GM12878 (cell line): ENCODE results near the gene NFKBIZ. TPM values are rescaled to one million over a fixed set of nuclear protein-coding genes. Genes with fewer than 3 reads are reported as not detected.

Experiments used
- ATAC-seq: fragments of 200-7000 bp; cut with Tn5 transposase; 3 replicates; pipeline ENCODE4 v1.9.1; 2020; ENCODE audit warnings: mild to moderate bottlenecking, moderate library complexity
- BruUV-seq: library from RNA; stranded (reverse); fragments of 400-500 nt; replicated peaks from 2 replicates; lab custom pipeline; 2021; lab: Mats Ljungman, UMichigan
- CTCF ChIA-PET: fragments of 300-600 bp; sonication (Branson Sonifier 250); formaldehyde crosslinking; extraction: SDS; loops from one replicate; lab custom pipeline; 2021; ENCODE audit warnings: inconsistent platforms; lab: Yijun Ruan, JAX
- POLR2A ChIA-PET: fragments of 350-600 bp; formaldehyde crosslinking; extraction: SDS; loops from one replicate; lab custom pipeline; 2021; ENCODE audit warnings: inconsistent platforms; lab: Charles Lee
- RAD21 ChIA-PET: fragments of 300-600 bp; sonication (Branson Sonifier 250); formaldehyde crosslinking; loops from one replicate; lab custom pipeline; 2023; ENCODE audit warnings: antibody characterized with exemption; ENCODE audit not compliant: unreplicated experiment; lab: Charles Lee
- SMC1A ChIA-PET: fragments of 300-600 bp; sonication (Branson Sonifier 250); formaldehyde crosslinking; loops from one replicate; lab custom pipeline; 2023; ENCODE audit not compliant: unreplicated experiment, uncharacterized antibody; lab: Charles Lee
- DNase-seq: peaks from one replicate; pipeline ENCODE4 v3.0.0-alpha.2; 2011; ENCODE audit warnings: low read depth, low spot score
- FAIRE-seq: peaks from 3 replicates; lab custom pipeline; 2011; peaks lifted over from hg19 to GRCh38; lab: Jason Lieb, UNC
- H2AFZ ChIP-seq: 2 replicates; pipeline ENCODE4 v1.6.0; 2011; ENCODE audit warnings: low read depth, low read length, control low read depth; ENCODE audit not compliant: control insufficient read depth
- H3K27ac ChIP-seq: 2 replicates; pipeline ENCODE4 v1.5.1; 2011; ENCODE audit warnings: control low read depth; ENCODE audit not compliant: control insufficient read depth, insufficient read depth
- H3K27me3 ChIP-seq, 2 experiments: replicated peaks in 1 of 2; 2 replicates each; pipeline versions ENCODE4 v1.6.0 to v1.6.1; 2011; ENCODE audit warnings: low read length in 1 of 2; ENCODE audit not compliant: control insufficient read depth in 2 of 2, insufficient read depth in 2 of 2
- H3K36me3 ChIP-seq, 2 experiments: 2 replicates each; pipeline ENCODE4 v1.5.1; 2011; ENCODE audit warnings: low read length in 1 of 2; ENCODE audit not compliant: control insufficient read depth in 2 of 2, insufficient read depth in 2 of 2
- H3K4me1 ChIP-seq: 2 replicates; pipeline ENCODE4 v1.6.1; 2011; ENCODE audit warnings: mild to moderate bottlenecking, low read length, moderate library complexity, mixed read lengths; ENCODE audit not compliant: control insufficient read depth, insufficient read depth
- H3K4me2 ChIP-seq: 2 replicates; pipeline ENCODE4 v1.6.0; 2011; ENCODE audit warnings: control low read depth; ENCODE audit not compliant: control insufficient read depth, insufficient read depth
- H3K4me3 ChIP-seq: fragments of 200-600 bp; sonication (generic); 2 replicates; pipeline ENCODE4 v1.5.1; 2016
- H3K79me2 ChIP-seq: 2 replicates; pipeline ENCODE4 v1.6.0; 2011; ENCODE audit warnings: low read length; ENCODE audit not compliant: control insufficient read depth, insufficient read depth
- H3K9ac ChIP-seq: 2 replicates; pipeline ENCODE4 v1.8.0; 2011; ENCODE audit warnings: low read length, control low read depth, mixed read lengths; ENCODE audit not compliant: control insufficient read depth, insufficient read depth
- H3K9me3 ChIP-seq: replicated peaks from 3 replicates; pipeline ENCODE4 v1.5.1; 2011; ENCODE audit warnings: mild to moderate bottlenecking, low read length; ENCODE audit not compliant: control insufficient read depth, insufficient read depth
- H4K20me1 ChIP-seq: 2 replicates; pipeline ENCODE4 v1.6.0; 2011; ENCODE audit not compliant: control insufficient read depth, insufficient read depth
- BCL11A ChIP-seq: IDR thresholded peaks from 2 replicates; pipeline ENCODE4 v1.6.1; 2011; ENCODE audit warnings: low read depth, low read length
- NR2C2 ChIP-seq: IDR thresholded peaks from 2 replicates; pipeline ENCODE4 v1.6.1; 2011; ENCODE audit warnings: borderline replicate concordance, low read depth; ENCODE audit not compliant: control insufficient read depth, insufficient read length
- PML ChIP-seq: IDR thresholded peaks from 2 replicates; pipeline ENCODE4 v1.6.1; 2012; ENCODE audit warnings: low read length, inconsistent platforms
- POLR2A ChIP-seq: IDR thresholded peaks from 2 replicates; pipeline ENCODE4 v1.6.1; 2011; ENCODE audit warnings: low read depth, mild to moderate bottlenecking, low read length
- TBL1XR1 ChIP-seq: IDR thresholded peaks from 2 replicates; pipeline ENCODE4 v1.6.1; 2012; ENCODE audit warnings: low read depth, low read length, improper control_type of control experiment
- in situ Hi-C: fragments of 300-500 bp; cut with MboI; formaldehyde crosslinking; loops from 9 replicates; pipeline ENCODE4 v1.14.3; 2018; ENCODE audit warnings: mixed read lengths
- intact Hi-C: fragments of 100-400 bp; cut with micrococcal nuclease; formaldehyde crosslinking; loops from one replicate; pipeline ENCODE4 v1.14.2; 2022; ENCODE audit not compliant: unreplicated experiment
- polyA plus RNA-seq, 11 experiments: library from polyadenylated mRNA; depleted of rRNA in 4 of 11; unstranded in 6 of 11; stranded (reverse) in 5 of 11; fragments of >200 nt; fragmentation: Nextera tagmentation in 4 of 11; fragmentation: Illumina TruSeq in 1 of 11; extraction: Ambion mirVana in 4 of 11; extraction: Trizol in 1 of 11; gene quantifications; 1 replicate in 1 of 11; 2 replicates in 10 of 11; pipeline versions ENCODE4 v1.2.1 to v1.2.3, GENCODE V29; 2011 to 2016; ENCODE audit warnings: inconsistent platforms in 2 of 11, missing spikeins in 2 of 11, low read depth in 1 of 11
- total RNA-seq, 4 experiments: library from RNA; depleted of rRNA in 3 of 4; stranded (reverse); fragments of >200 nt in 3 of 4; fragmentation: Illumina TruSeq in 1 of 4; extraction: Trizol in 1 of 4; gene quantifications; 2 replicates each; pipeline versions ENCODE4 v1.2.1 to v1.2.3, GENCODE V29; 2013 to 2021
- TF ChIP-seq, protein P1 (sequence below): fragments of 450-650 bp; IDR thresholded peaks from 2 replicates; pipeline ENCODE4 v1.6.1; 2017; ENCODE audit warnings: low read depth, mild to moderate bottlenecking, moderate library complexity
- TF ChIP-seq, protein P2 (sequence below): IDR thresholded peaks from 2 replicates; pipeline ENCODE4 v1.6.1; 2012; ENCODE audit warnings: low read depth, low read length, improper control_type of control experiment

The NFKBIZ gene
- total and polyA plus RNA-seq, 10 of the 15 experiments (the other 5 are each of a cell fraction or from before 2014, with no cell fraction given) = 6.3 to 53.8 (median 17.3) TPM

DNA sequence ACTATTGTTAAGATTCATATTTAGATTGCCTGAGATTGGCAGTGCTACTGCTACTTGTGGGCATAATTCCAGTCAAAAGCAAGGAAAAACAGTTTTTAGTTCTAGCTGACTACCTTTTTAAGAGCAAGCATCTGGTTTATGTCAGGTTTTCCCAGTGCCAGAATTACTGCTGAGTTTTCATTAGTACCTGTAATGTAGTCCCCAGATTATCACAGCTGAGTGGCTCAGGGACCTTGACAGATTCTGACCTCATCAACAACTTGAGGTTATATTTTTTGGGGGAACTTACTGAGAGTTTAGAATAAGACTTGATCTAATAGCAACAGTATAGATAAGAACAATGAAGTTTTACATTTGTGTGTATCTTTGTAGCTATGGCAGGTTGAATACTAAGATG lies 39.3 kb upstream of the NFKBIZ start:
- in situ Hi-C loops = loop anchor here (5.0 kb wide), 2 partner anchors 417 to 722 kb away; no protein-coding TSS in a partner anchor
- no peak overlapping the region for H3K4me3 ChIP-seq
- no peaks in the 10 kb centered on the region for H3K36me3 ChIP-seq
- POLR2A ChIA-PET = interaction anchor here (0.7 to 1.7 kb wide), 2 partner anchors 415 to 419 kb away, joined by 3 to 4 read pairs; no protein-coding TSS in a partner anchor
- H3K4me1 ChIP-seq = peaks cover 15% of the 10 kb centered on the region
- SMC1A ChIA-PET = interaction anchor here (0.6 to 19.7 kb wide), 25 partner anchors 8 to 741 kb away, joined by 3 to 949 read pairs (median 4); no protein-coding TSS in a partner anchor
- RAD21 ChIA-PET = interaction anchor here (0.5 to 15.9 kb wide), 8 partner anchors 14 to 726 kb away, joined by 3 to 659 read pairs (median 3); partner anchors contain the start of gene NFKBIZ
- H4K20me1 ChIP-seq = no peaks in the 10 kb centered on the region
- FAIRE-seq = no peak
- no peak overlapping the region for H2AFZ ChIP-seq
- intact Hi-C loops = loop anchor here (5.0 kb wide), 2 partner anchors 127 to 227 kb away; no protein-coding TSS in a partner anchor
- no peaks in the 10 kb centered on the region; the same call in 2 of the 3 replicates for H3K9me3 ChIP-seq
- no peaks in the 10 kb centered on the region for H3K27me3 ChIP-seq
- no peak overlapping the region for H3K9ac ChIP-seq
- TF ChIP-seq PML (no peak), NR2C2 (no peak), BCL11A (no peak), POLR2A (no peak), TBL1XR1 (no peak)
- TF ChIP-seq, protein P1, sequence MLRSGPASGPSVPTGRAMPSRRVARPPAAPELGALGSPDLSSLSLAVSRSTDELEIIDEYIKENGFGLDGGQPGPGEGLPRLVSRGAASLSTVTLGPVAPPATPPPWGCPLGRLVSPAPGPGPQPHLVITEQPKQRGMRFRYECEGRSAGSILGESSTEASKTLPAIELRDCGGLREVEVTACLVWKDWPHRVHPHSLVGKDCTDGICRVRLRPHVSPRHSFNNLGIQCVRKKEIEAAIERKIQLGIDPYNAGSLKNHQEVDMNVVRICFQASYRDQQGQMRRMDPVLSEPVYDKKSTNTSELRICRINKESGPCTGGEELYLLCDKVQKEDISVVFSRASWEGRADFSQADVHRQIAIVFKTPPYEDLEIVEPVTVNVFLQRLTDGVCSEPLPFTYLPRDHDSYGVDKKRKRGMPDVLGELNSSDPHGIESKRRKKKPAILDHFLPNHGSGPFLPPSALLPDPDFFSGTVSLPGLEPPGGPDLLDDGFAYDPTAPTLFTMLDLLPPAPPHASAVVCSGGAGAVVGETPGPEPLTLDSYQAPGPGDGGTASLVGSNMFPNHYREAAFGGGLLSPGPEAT = no peak
- TF ChIP-seq, protein P2, sequence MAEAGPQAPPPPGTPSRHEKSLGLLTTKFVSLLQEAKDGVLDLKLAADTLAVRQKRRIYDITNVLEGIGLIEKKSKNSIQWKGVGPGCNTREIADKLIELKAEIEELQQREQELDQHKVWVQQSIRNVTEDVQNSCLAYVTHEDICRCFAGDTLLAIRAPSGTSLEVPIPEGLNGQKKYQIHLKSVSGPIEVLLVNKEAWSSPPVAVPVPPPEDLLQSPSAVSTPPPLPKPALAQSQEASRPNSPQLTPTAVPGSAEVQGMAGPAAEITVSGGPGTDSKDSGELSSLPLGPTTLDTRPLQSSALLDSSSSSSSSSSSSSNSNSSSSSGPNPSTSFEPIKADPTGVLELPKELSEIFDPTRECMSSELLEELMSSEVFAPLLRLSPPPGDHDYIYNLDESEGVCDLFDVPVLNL = no peak
- TF ChIP-seq, all 136 proteins: peak for 0
- CTCF ChIA-PET = interaction anchor here (0.5 to 15.9 kb wide), 36 partner anchors 9 to 1787 kb away, joined by 3 to 1057 read pairs (median 3); partner anchors contain the start of gene NFKBIZ
- DNase-seq = no peak
- H3K27ac ChIP-seq = no peak overlapping the region
- no peaks in the 10 kb centered on the region for H3K79me2 ChIP-seq
- no peak overlapping the region for H3K4me2 ChIP-seq
- no peak for ATAC-seq
- BruUV-seq = no TSS peak
